BE2C (cell line): ENCODE measurements around the gene PLCB1.
A peak's percentile ranks its signal among the peaks of the same experiment; 100 is the strongest.

Experiments
- DNase-seq: peaks from one replicate; pipeline ENCODE4 v3.0.0-alpha.2; 2020
- H3K27me3 ChIP-seq: fragments of 250-450 bp; sonication (Bioruptor Pico); 2 replicates; pipeline ENCODE4 v1.5.1; 2020; ENCODE audit warnings: mild to moderate bottlenecking
- H3K36me3 ChIP-seq: fragments of 250-450 bp; sonication (Bioruptor Pico); 2 replicates; pipeline ENCODE4 v1.5.1; 2020; ENCODE audit warnings: mild to moderate bottlenecking
- H3K4me1 ChIP-seq: fragments of 250-450 bp; sonication (Bioruptor Pico); 2 replicates; pipeline ENCODE4 v1.5.1; 2020
- H3K4me3 ChIP-seq: 2 replicates; pipeline ENCODE4 v1.5.1; 2011; ENCODE audit warnings: low read depth, low read length
- H3K9me3 ChIP-seq: fragments of 250-450 bp; sonication (Bioruptor Pico); 2 replicates; pipeline ENCODE4 v1.5.1; 2020
- TF ChIP-seq, protein P1 (sequence below): IDR thresholded peaks from 2 replicates; pipeline ENCODE4 v1.5.1; 2012; ENCODE audit warnings: mild to moderate bottlenecking, low read depth, low read length

Gene PLCB1

DNA sequence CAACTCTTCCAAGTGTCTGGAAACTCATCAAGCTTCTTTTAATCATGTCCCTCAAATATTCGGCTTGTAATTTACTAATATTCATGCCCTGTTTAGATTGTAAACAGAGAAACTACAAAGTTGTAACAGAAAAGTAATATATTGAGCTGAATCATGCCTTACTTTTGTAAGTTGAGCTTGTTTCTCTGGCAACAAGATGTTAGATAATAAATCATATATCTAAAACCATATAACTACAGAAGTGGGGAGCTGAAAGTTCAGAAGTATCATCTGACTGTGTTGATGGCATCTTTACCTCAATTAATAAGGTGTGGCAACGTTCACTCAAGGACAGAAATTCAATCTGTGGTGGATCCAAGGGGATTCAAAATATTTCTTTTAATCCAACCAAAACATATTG, 263.9 kb downstream of the PLCB1 start:
- no peak overlapping the region for H3K4me3 ChIP-seq
- no peaks in the 10 kb centered on the region for H3K9me3 ChIP-seq
- TF ChIP-seq, protein P1, sequence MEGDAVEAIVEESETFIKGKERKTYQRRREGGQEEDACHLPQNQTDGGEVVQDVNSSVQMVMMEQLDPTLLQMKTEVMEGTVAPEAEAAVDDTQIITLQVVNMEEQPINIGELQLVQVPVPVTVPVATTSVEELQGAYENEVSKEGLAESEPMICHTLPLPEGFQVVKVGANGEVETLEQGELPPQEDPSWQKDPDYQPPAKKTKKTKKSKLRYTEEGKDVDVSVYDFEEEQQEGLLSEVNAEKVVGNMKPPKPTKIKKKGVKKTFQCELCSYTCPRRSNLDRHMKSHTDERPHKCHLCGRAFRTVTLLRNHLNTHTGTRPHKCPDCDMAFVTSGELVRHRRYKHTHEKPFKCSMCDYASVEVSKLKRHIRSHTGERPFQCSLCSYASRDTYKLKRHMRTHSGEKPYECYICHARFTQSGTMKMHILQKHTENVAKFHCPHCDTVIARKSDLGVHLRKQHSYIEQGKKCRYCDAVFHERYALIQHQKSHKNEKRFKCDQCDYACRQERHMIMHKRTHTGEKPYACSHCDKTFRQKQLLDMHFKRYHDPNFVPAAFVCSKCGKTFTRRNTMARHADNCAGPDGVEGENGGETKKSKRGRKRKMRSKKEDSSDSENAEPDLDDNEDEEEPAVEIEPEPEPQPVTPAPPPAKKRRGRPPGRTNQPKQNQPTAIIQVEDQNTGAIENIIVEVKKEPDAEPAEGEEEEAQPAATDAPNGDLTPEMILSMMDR = no peak
- peaks cover 9% of the 10 kb centered on the region for H3K4me1 ChIP-seq
- H3K27me3 ChIP-seq = no peaks in the 10 kb centered on the region
- H3K36me3 ChIP-seq = no peaks in the 10 kb centered on the region
- DNase-seq = no peak

- Histone ChIP-seq H3K4me1 (peaks cover 9% of the 10 kb centered on the region), H3K4me3 (no peak overlapping the region), H3K36me3 (no peaks in the 10 kb centered on the region), H3K9me3 (no peaks in the 10 kb centered on the region), H3K27me3 (no peaks in the 10 kb centered on the region)
- DNase-seq = peak; percentile 21
- TF ChIP-seq, protein P1 = peak; percentile 32
These were observed 266.4 kb downstream of the PLCB1 start for GRCh38 chr20:8398263-8399051.

DNA sequence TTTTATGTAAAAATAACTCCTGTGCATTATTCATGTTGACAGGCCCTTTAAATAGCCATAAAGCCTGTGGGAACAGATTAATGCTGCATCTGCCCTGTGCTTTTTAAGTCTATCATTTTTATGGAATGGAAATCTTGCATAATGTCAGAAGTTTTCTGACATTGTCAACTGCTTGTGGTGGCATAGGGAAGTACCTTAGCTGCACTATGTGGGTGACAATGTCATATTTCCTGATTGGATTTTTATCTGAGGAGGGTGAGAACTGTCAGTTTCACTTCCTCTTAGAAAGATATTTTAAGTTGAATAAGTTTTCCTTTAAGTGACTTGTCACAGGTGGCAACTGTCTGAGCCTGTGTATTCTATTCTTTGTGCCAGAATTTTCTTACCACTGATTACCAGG, 267.9 kb downstream of the PLCB1 start:
- Histone ChIP-seq H3K9me3 (no peaks in the 10 kb centered on the region), H3K4me1 (peaks cover 11% of the 10 kb centered on the region), H3K4me3 (no peak overlapping the region), H3K27me3 (no peaks in the 10 kb centered on the region), H3K36me3 (no peaks in the 10 kb centered on the region)
- TF ChIP-seq, protein P1 = no peak
- DNase-seq = no peak

DNA sequence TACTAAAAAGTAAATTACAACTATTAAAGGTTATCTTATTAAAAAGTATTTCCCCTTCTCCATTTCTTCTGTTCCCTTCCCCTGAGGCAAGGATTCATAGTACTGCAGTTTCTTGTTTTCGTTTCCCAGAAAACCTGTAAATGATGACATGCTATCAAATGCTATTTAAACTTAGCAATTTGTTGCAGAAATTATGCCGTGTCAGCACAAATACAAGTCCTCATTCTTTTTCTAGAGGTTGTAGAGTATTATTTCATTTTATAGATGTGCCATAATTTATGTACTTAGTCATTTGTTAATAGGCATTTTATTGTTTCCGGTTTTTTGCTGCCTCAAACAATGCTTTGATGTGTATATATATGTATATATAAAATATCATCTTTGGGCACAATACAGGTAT, 268.4 kb downstream of the PLCB1 start:
- Histone ChIP-seq H3K9me3 (no peaks in the 10 kb centered on the region), H3K36me3 (no peaks in the 10 kb centered on the region), H3K4me3 (no peak overlapping the region), H3K4me1 (peaks cover 16% of the 10 kb centered on the region), H3K27me3 (no peaks in the 10 kb centered on the region)
- no peak for DNase-seq
- TF ChIP-seq, protein P1 = no peak

DNA sequence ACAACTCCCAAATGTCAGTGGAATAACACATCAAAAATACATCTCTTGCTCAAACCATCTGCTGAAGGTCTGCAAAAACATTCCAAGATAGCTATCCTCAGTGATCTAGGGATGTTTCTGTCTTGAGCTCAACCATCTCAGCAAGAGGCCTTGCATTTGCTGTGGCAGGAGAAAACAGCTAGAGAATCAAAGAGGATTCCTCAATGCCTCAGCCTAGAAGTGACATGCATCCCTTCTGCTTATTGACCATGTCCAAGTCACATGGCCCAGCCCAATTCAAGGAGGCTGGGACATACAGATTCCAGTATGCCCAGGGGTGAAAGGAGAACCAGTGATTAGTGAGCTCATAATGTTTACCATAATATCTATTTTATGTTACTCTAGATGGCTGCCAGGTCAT, 269.5 kb downstream of the PLCB1 start:
- DNase-seq = no peak
- H3K36me3 ChIP-seq = no peaks in the 10 kb centered on the region
- H3K27me3 ChIP-seq = no peaks in the 10 kb centered on the region
- no peak overlapping the region for H3K4me3 ChIP-seq
- no peaks in the 10 kb centered on the region for H3K9me3 ChIP-seq
- H3K4me1 ChIP-seq = peaks cover 16% of the 10 kb centered on the region
- TF ChIP-seq, protein P1 = no peak

GRCh38 chr20:8402798-8403197, 270.7 kb downstream of the PLCB1 start:
- Histone ChIP-seq H3K4me3 (no peak overlapping the region), H3K9me3 (no peaks in the 10 kb centered on the region), H3K4me1 (peaks cover 16% of the 10 kb centered on the region), H3K27me3 (no peaks in the 10 kb centered on the region), H3K36me3 (no peaks in the 10 kb centered on the region)
- no peak for DNase-seq
- TF ChIP-seq, protein P1 = no peak
